T-helper 17 cell (primary cell): Measurements from ENCODE around the gene PROK1. TPM values are rescaled to one million over a fixed set of nuclear protein-coding genes. Genes with fewer than 3 reads are reported as not detected.
"Not testable (repeated sequence)": the region's sequence is repeated elsewhere in the genome, so short reads cannot be mapped to it uniquely, and the experiment has no call there.

Source experiments
- ATAC-seq: fragments of 150-1000 bp; cut with Tn5 transposase; 2 replicates; pipeline ENCODE4 v1.10.0; 2021; ENCODE audit warnings: mild to moderate bottlenecking, moderate library complexity
- DNase-seq, 3 donors: peaks; one replicate each; pipeline versions ENCODE4 v3.0.0 to v3.0.0-alpha.2; 2020 to 2021
- H3K9me3 ChIP-seq: one replicate; pipeline ENCODE4 v1.7.0; 2013; ENCODE audit warnings: low read length, mild to moderate bottlenecking; ENCODE audit not compliant: control insufficient read depth, poor library complexity, severe bottlenecking
- H3K27ac Mint-ChIP-seq: one replicate; pipeline ENCODE4 v1.8.0; 2022; ENCODE audit warnings: mild to moderate bottlenecking, moderate library complexity, mixed read lengths
- H3K27me3 Mint-ChIP-seq: one replicate; pipeline ENCODE4 v1.8.0; 2022; ENCODE audit warnings: mixed read lengths
- H3K36me3 Mint-ChIP-seq: one replicate; pipeline ENCODE4 v1.8.0; 2022; ENCODE audit warnings: low read depth, mixed read lengths
- H3K4me1 Mint-ChIP-seq: one replicate; pipeline ENCODE4 v1.8.0; 2022; ENCODE audit warnings: mild to moderate bottlenecking, mixed read lengths
- H3K4me3 Mint-ChIP-seq: one replicate; pipeline ENCODE4 v1.8.0; 2022; ENCODE audit warnings: mild to moderate bottlenecking, moderate library complexity, mixed read lengths
- total RNA-seq, 4 donors: library from RNA in 2 of 4; stranded (reverse) in 2 of 4; gene quantifications; one replicate each; pipeline ENCODE4 v1.2.3 and lab custom pipeline; 2022 to 2026

PROK1 gene
- total RNA-seq, 2 donors from 2014 or later: not detected

DNA sequence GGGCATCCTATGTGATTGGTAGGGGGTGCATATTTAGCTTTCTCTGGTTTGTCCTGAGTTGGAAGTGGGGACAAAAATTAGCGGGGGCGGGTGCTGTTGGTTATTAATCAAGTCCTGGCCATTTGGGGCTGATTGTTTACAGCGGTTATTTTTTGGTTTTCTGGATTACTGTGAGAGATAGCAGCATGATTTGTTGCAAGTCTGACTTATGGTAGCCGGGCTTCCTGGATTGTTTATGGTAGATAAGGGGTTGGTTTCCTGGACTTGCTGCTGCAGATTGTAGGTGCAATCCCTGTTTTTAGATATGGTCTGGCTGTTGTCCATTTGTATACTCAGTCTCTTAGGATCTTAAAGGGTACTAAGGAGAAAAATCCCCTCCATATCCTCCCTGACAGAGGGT lies 12.1 kb upstream of the PROK1 start:
- no peak for DNase-seq
- ATAC-seq: no peak
- no peaks in the 10 kb centered on the region for H3K9me3 ChIP-seq
- Mint-ChIP-seq H3K36me3 (no peaks in the 10 kb centered on the region), H3K4me3 (no peak overlapping the region), H3K27me3 (peaks cover 55% of the 10 kb centered on the region), H3K27ac (no peak overlapping the region), H3K4me1 (peaks cover 6% of the 10 kb centered on the region)

DNA sequence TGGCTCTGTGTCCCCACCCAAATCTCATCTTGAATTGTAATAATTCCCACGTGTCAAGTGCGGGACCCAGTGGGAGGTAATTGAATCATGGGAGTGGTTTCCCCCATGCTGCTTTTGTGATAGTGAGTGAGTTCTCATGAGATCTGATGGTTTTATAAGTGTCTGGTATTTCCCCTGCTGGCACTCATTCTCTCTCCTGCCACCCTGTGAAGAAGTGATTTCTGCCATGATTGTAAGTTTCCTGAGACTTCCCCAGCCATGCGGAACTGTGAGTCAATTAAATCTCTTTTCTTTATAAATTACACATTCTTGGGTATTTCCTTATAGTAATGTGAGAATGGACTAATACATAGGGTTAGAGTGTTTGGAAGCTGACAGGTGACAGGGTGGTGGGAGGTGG lies 11.1 kb upstream of the PROK1 start:
- H3K27ac Mint-ChIP-seq, ATAC-seq, H3K9me3 ChIP-seq, H3K4me3 Mint-ChIP-seq, H3K4me1 Mint-ChIP-seq, DNase-seq, H3K36me3 Mint-ChIP-seq: not testable (repeated sequence)
- peaks cover 47% of the 10 kb centered on the region for H3K27me3 Mint-ChIP-seq

DNA sequence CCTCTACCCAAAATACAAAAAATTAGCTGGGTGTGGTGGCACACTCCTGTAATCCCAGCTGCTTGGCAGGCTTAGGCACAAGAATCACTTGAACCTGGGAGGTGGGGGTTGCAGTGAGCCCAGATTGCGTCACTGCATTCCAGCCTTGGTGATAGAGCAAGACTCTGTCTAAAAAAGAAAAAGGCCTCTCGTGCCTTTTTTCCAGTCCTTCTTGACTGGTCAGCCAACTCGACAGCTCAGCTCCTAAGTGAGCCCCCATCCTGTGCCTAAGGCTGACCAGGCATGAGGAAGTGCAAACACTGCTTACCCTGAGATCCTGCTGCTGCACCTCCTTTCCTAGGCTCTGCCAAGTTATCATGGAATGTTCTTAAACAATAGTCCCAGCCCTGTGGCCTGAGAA lies 10.1 kb upstream of the PROK1 start:
- Mint-ChIP-seq H3K27ac (no peak overlapping the region), H3K27me3 (peaks cover 46% of the 10 kb centered on the region), H3K4me1 (peaks cover 9% of the 10 kb centered on the region), H3K4me3 (no peak overlapping the region), H3K36me3 (no peaks in the 10 kb centered on the region)
- DNase-seq: no peak
- ATAC-seq: no peak
- H3K9me3 ChIP-seq: no peaks in the 10 kb centered on the region

GRCh38 chr1:110441888-110442287 lies 9.1 kb upstream of the PROK1 start:
- H3K9me3 ChIP-seq: no peaks in the 10 kb centered on the region
- Mint-ChIP-seq H3K27me3 (peaks cover 40% of the 10 kb centered on the region), H3K36me3 (no peaks in the 10 kb centered on the region), H3K4me3 (no peak overlapping the region), H3K27ac (no peak overlapping the region), H3K4me1 (peaks cover 9% of the 10 kb centered on the region)
- ATAC-seq (no peak), DNase-seq (no peak)

- Mint-ChIP-seq H3K4me3 (no peak overlapping the region), H3K27me3 (peaks cover 33% of the 10 kb centered on the region), H3K36me3 (no peaks in the 10 kb centered on the region), H3K4me1 (peaks cover 9% of the 10 kb centered on the region), H3K27ac (no peak overlapping the region)
- ATAC-seq (no peak), DNase-seq (no peak)
- no peaks in the 10 kb centered on the region for H3K9me3 ChIP-seq
These were observed 7.5 kb upstream of the PROK1 start for GRCh38 chr1:110443451-110443850.

DNA sequence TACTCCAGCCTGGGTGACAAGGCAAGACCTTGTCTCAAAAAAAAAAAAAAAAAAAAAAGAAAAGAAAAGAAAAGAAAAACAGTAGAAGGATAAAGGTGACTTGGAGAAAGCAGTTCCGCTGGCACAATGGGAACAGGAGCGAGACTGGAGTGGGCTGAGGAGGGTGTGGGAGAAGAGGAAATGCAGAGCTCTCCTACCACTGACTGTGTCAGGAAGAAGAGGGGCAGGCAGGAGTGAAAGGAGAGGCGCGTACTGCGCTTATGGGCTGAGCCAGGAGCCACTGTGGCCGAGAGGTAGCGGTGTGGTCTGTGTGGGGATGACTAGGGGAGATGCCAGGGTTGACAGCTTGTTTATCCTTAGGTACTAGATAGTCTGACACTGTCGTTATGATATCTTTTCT lies 6.4 kb upstream of the PROK1 start:
- H3K27ac Mint-ChIP-seq: no peak overlapping the region
- peaks cover 9% of the 10 kb centered on the region for H3K4me1 Mint-ChIP-seq
- H3K4me3 Mint-ChIP-seq: no peak overlapping the region

GRCh38 chr1:110449661-110450651 lies 993 bp upstream of the PROK1 start:
- Mint-ChIP-seq H3K27ac (no peak overlapping the region), H3K36me3 (no peaks in the 10 kb centered on the region), H3K4me3 (no peak overlapping the region), H3K4me1 (no peaks in the 10 kb centered on the region), H3K27me3 (peaks cover 37% of the 10 kb centered on the region)
- no peak for DNase-seq
- no peaks in the 10 kb centered on the region for H3K9me3 ChIP-seq
- ATAC-seq: no peak

More for the DNA sequence above, 6.4 kb upstream of the PROK1 start:
- H3K9me3 ChIP-seq: no peaks in the 10 kb centered on the region
- ATAC-seq: no peak
- no peaks in the 10 kb centered on the region for H3K36me3 Mint-ChIP-seq
- DNase-seq: no peak
- H3K27me3 Mint-ChIP-seq: peaks cover 29% of the 10 kb centered on the region

GRCh38 chr1:110452330-110452729 lies 1.4 kb downstream of the PROK1 start:
- DNase-seq: no peak
- Mint-ChIP-seq H3K4me1 (no peaks in the 10 kb centered on the region), H3K27me3 (peaks cover 44% of the 10 kb centered on the region), H3K36me3 (no peaks in the 10 kb centered on the region), H3K4me3 (no peak overlapping the region), H3K27ac (no peak overlapping the region)
- no peak for ATAC-seq
- H3K9me3 ChIP-seq: no peaks in the 10 kb centered on the region

DNA sequence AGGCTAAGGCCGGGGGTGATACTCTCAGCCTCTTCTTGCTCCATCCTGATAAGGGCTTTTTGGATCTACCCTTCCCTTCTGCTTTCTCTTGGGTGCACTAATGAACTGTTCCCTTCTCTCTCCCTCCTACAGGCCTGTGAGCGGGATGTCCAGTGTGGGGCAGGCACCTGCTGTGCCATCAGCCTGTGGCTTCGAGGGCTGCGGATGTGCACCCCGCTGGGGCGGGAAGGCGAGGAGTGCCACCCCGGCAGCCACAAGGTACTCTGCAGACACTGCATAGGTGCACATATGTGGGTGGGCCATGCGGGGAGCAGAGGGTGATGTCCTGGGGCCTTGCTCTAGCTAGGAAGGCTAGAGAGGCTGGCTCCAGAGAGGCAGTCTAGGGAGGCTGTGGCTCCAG lies 2.9 kb downstream of the PROK1 start:
- Mint-ChIP-seq H3K4me3 (no peak overlapping the region), H3K27me3 (peaks cover 44% of the 10 kb centered on the region), H3K4me1 (no peaks in the 10 kb centered on the region), H3K36me3 (no peaks in the 10 kb centered on the region), H3K27ac (no peak overlapping the region)
- no peaks in the 10 kb centered on the region for H3K9me3 ChIP-seq
- ATAC-seq (no peak), DNase-seq (no peak)

DNA sequence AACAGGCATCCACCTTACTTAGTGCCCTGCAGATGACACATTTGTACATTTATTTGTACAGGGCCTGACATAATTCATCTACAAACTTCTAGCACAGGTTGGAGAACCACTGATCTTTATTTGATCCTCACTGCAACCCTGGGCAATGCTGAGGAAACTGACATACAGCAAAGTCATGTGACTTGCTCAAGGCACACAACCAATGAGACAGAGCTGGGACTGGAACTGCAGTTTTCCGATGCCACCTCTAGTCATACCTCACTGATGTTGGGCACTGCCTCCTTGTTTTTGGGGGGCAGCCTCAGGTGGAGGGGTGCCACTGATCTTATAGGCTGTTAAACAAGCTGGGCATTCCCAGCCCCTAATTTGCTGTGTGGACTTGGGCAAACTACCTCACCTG lies 3.4 kb downstream of the PROK1 start:
- no peak for DNase-seq
- H3K9me3 ChIP-seq: no peaks in the 10 kb centered on the region
- Mint-ChIP-seq H3K27me3 (peaks cover 39% of the 10 kb centered on the region), H3K36me3 (no peaks in the 10 kb centered on the region), H3K27ac (no peak overlapping the region), H3K4me1 (no peaks in the 10 kb centered on the region), H3K4me3 (no peak overlapping the region)
- no peak for ATAC-seq

GRCh38 chr1:110455151-110455550 lies 4.2 kb downstream of the PROK1 start:
- H3K9me3 ChIP-seq: no peaks in the 10 kb centered on the region
- Mint-ChIP-seq H3K27me3 (peaks cover 39% of the 10 kb centered on the region), H3K27ac (no peak overlapping the region), H3K36me3 (no peaks in the 10 kb centered on the region), H3K4me3 (no peak overlapping the region), H3K4me1 (no peaks in the 10 kb centered on the region)
- DNase-seq (no peak), ATAC-seq (no peak)

DNA sequence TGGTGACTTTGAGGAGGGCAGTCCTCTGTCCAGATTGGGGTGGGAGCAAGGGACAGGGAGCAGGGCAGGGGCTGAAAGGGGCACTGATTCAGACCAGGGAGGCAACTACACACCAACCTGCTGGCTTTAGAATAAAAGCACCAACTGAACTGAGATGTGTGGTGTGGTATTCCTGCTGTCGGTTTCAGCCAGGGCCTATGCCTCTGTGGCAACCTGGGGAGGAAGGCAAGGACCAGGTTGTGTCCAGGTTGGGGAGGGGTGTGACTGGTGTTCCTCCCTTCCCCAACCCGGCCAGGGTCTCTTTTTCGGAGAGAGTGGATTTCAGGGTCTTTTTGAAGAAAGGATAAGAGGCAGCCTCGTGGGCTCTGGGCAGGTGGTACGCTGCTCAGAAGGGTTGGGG lies 6.3 kb downstream of the PROK1 start:
- Mint-ChIP-seq H3K27me3 (peaks cover 26% of the 10 kb centered on the region), H3K27ac (no peak overlapping the region), H3K36me3 (no peaks in the 10 kb centered on the region), H3K4me3 (no peak overlapping the region), H3K4me1 (no peaks in the 10 kb centered on the region)
- no peaks in the 10 kb centered on the region for H3K9me3 ChIP-seq
- DNase-seq: no peak
- ATAC-seq: no peak

DNA sequence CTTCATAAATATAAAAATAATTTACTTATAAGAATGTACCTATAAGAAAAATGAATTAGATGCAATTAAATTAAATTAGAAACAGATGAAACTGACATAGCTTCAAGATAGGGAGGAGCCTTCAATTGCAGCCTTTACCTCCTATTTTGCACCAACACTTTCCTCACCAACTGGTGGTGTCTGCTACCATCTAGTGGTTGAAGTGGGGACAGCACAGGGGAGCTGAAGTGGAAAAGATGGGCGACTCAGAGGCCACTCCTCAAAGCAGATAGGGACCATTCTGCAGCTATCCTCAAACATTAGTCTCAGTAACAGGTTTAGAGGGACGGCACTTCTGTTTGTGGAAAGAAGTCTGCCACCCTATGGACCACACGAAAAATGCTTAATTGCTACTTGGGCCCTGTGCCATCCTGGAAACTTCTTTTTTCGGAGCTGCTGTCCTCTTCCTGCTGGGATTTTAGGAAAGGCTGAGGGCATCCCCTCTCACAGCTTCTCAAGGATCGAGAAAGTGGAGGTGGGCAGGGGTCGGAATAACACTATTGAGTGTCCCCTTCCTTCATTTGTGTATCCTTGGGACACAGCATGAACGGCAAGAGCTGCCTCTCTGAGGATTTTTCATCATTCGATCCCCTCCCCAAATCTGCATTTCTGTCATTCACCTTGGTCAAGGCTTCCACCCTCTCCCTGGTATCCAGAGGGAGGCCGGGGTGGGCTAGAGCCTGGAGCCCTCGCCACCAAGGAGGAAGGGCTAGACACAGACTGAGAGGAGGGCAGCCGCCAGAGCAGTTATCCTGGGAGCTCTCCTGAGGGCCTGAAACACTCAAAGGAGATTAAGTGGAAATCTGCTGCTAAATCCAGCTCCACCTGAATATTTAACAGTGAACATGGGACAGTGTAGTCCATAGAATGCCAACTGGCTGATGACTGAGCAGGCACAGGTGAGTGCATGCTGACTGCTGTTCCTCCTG lies 9.6 kb downstream of the PROK1 start:
- peaks cover 20% of the 10 kb centered on the region for H3K27me3 Mint-ChIP-seq
- peak; percentile 98 for ATAC-seq

More for the DNA sequence above, 9.6 kb downstream of the PROK1 start:
- no peaks in the 10 kb centered on the region for H3K9me3 ChIP-seq
- DNase-seq: peak; percentile 53 to 85 (median 65)
- H3K4me3 Mint-ChIP-seq: no peak overlapping the region
- H3K4me1 Mint-ChIP-seq: no peaks in the 10 kb centered on the region
- no peaks in the 10 kb centered on the region for H3K36me3 Mint-ChIP-seq
- no peak overlapping the region for H3K27ac Mint-ChIP-seq
